NCI-H1105 treated with DMSO at 0.1 percent for 48 hours (cell line): ENCODE data around the gene PDCD11.
"Not testable (repeated sequence)": the region's sequence is repeated elsewhere in the genome, so short reads cannot be mapped to it uniquely, and the experiment has no call there.

Experiments
- DNase-seq: peaks from one replicate; lab custom pipeline; 2025; lab: John Stamatoyannopoulos, UW

Gene PDCD11

GRCh38 chr10:103476046-103476768, 79.8 kb downstream of the PDCD11 start:
- DNase-seq, result no peak

GRCh38 chr10:103478671-103479070, 82.2 kb downstream of the PDCD11 start:
- DNase-seq, result no peak

- DNase-seq, result no peak
These were observed 82.7 kb downstream of the PDCD11 start, which contains the start of gene CALHM3 for GRCh38 chr10:103479135-103479534. TSS of gene CALHM3 (minus strand) at chr10:103479240. CDS start at chr10:103479032, 208 bp downstream.

- DNase-seq, result no peak
These were observed 84.1 kb downstream of the PDCD11 start for GRCh38 chr10:103480521-103480920.

- DNase-seq, result peak; percentile 26
These were observed 85.6 kb downstream of the PDCD11 start for GRCh38 chr10:103481974-103482531.

- DNase-seq, result not testable (repeated sequence)
These were observed 90.4 kb downstream of the PDCD11 start for GRCh38 chr10:103486635-103487409.

GRCh38 chr10:103487410-103487708, 90.9 kb downstream of the PDCD11 start:
- no peak for DNase-seq

- no peak for DNase-seq
These were observed 94.5 kb downstream of the PDCD11 start for GRCh38 chr10:103490986-103491314.

- DNase-seq, result no peak
These were observed 95.4 kb downstream of the PDCD11 start for GRCh38 chr10:103491729-103492364.

- no peak for DNase-seq
These were observed 96.3 kb downstream of the PDCD11 start for GRCh38 chr10:103492655-103493261.

GRCh38 chr10:103493362-103493915, 97.0 kb downstream of the PDCD11 start, which contains the start of gene NEURL1:
TSS of gene NEURL1 (plus strand) at chr10:103493705. CDS start at chr10:103494388, 683 bp downstream.
- peak; percentile 39 for DNase-seq

GRCh38 chr10:103493916-103494877, 97.8 kb downstream of the PDCD11 start:
- DNase-seq, result peak; percentile 12

GRCh38 chr10:103495321-103495720, 98.9 kb downstream of the PDCD11 start:
- no peak for DNase-seq
